HepG2 (cell line): ENCODE results near the gene MCRIP2. TPM values are rescaled to one million over a fixed set of nuclear protein-coding genes. Genes with fewer than 3 reads are reported as not detected.
A peak's percentile ranks its signal among the peaks of the same experiment; 100 is the strongest.

ENCODE experiments used
- ATAC-seq: fragments of 200-7000 bp; cut with Tn5 transposase; 3 replicates; pipeline ENCODE4 v1.9.1; 2020; ENCODE audit warnings: mild to moderate bottlenecking, moderate library complexity
- BruUV-seq: library from RNA; stranded (reverse); fragments of 400-500 nt; replicated peaks from 2 replicates; lab custom pipeline; 2021; lab: Mats Ljungman, UMichigan
- CTCF ChIA-PET: fragments of 300-600 bp; formaldehyde crosslinking; extraction: SDS; loops from one replicate; lab custom pipeline; 2021; ENCODE audit warnings: low total read pairs, inconsistent platforms, low intra/inter-chr PET ratio; lab: Yijun Ruan, JAX
- POLR2A ChIA-PET: fragments of 350-600 bp; sonication (Branson Sonifier 250); formaldehyde crosslinking; loops from one replicate; lab custom pipeline; 2020; ENCODE audit warnings: antibody characterized with exemption, inconsistent platforms; lab: Yijun Ruan, JAX
- DNase-seq: peaks from one replicate; pipeline ENCODE4 v3.0.0-alpha.2; 2015; ENCODE audit warnings: low spot score
- FAIRE-seq: peaks from 3 replicates; lab custom pipeline; 2011; peaks lifted over from hg19 to GRCh38; lab: Jason Lieb, UNC
- H2AFZ ChIP-seq: one replicate; pipeline ENCODE4 v1.6.1; 2011; ENCODE audit warnings: low read length, inconsistent platforms
- H3K27ac ChIP-seq: fragments of 300-600 bp; 3 replicates; pipeline ENCODE4 v1.8.0; 2011; ENCODE audit warnings: mixed run types, mild to moderate bottlenecking, mixed read lengths, low read length, inconsistent platforms; ENCODE audit not compliant: insufficient read depth; ENCODE audit errors: extremely low read length
- H3K27me3 ChIP-seq, 2 experiments: fragments of 200-600 bp in 1 of 2; 2 replicates in 1 of 2; 3 replicates in 1 of 2; pipeline versions ENCODE4 v1.6.0 to v1.8.0; 2011; ENCODE audit warnings: low read length in 2 of 2, mild to moderate bottlenecking in 2 of 2, moderate library complexity in 2 of 2, inconsistent platforms in 1 of 2; ENCODE audit not compliant: insufficient read depth in 2 of 2, control insufficient read depth in 1 of 2
- H3K36me3 ChIP-seq, 2 experiments: fragments of 200-600 bp in 1 of 2; replicated peaks in 1 of 2; 2 replicates in 1 of 2; 3 replicates in 1 of 2; pipeline versions ENCODE4 v1.5.1 to v1.8.0; 2011; ENCODE audit warnings: low read length in 2 of 2, inconsistent platforms in 1 of 2; ENCODE audit not compliant: insufficient read depth in 2 of 2, control insufficient read depth in 1 of 2
- H3K4me1 ChIP-seq: 2 replicates; pipeline ENCODE4 v1.5.1; 2012; ENCODE audit warnings: low read length, inconsistent platforms; ENCODE audit not compliant: insufficient read depth
- H3K4me2 ChIP-seq: 2 replicates; pipeline ENCODE4 v1.6.0; 2011; ENCODE audit warnings: low read depth, low read length, inconsistent platforms
- H3K4me3 ChIP-seq, 3 experiments: fragments of 200-600 bp in 1 of 3; sonication (generic), shearing (Covaris generic) in 1 of 3; replicated peaks in 1 of 3; 2 replicates each; pipeline ENCODE4 v1.5.1; 2011 to 2016; ENCODE audit warnings: low read length in 3 of 3, inconsistent platforms in 2 of 3, low read depth in 2 of 3, mild to moderate bottlenecking in 2 of 3, control low read depth in 1 of 3, mixed read lengths in 1 of 3; ENCODE audit not compliant: insufficient read depth in 1 of 3
- H3K79me2 ChIP-seq: one replicate; pipeline ENCODE4 v1.6.1; 2011; ENCODE audit warnings: low read length, inconsistent platforms; ENCODE audit not compliant: insufficient read depth
- H3K9ac ChIP-seq: 2 replicates; pipeline ENCODE4 v1.6.0; 2011; ENCODE audit warnings: mild to moderate bottlenecking, low read depth, low read length, inconsistent platforms; ENCODE audit not compliant: insufficient read depth
- H3K9me3 ChIP-seq: 2 replicates; pipeline ENCODE4 v1.5.1; 2012; ENCODE audit warnings: mild to moderate bottlenecking, low read length
- H4K20me1 ChIP-seq: 2 replicates; pipeline ENCODE4 v1.6.0; 2011; ENCODE audit warnings: inconsistent platforms, mild to moderate bottlenecking, low read length, moderate library complexity; ENCODE audit not compliant: insufficient read depth
- FIP1L1 ChIP-seq: fragments of 200-400 bp; formaldehyde crosslinking; IDR thresholded peaks from 2 replicates; pipeline ENCODE4 v1.6.1; 2018; ENCODE audit warnings: low read depth, mild to moderate bottlenecking, low read length, moderate library complexity, borderline replicate concordance; ENCODE audit not compliant: insufficient read depth
- NFYC ChIP-seq: IDR thresholded peaks from 2 replicates; pipeline ENCODE4 v1.6.1; 2016; ENCODE audit warnings: missing genetic modification reagents, missing compliant biosample characterization
- NR1H2 ChIP-seq: sonication (generic); formaldehyde crosslinking; IDR thresholded peaks from 2 replicates; pipeline ENCODE4 v1.8.1; 2022; ENCODE audit warnings: low read depth, missing genetic modification reagents, borderline replicate concordance
- RFX1 ChIP-seq: fragments of 450-650 bp; IDR thresholded peaks from 2 replicates; pipeline ENCODE4 v1.6.1; 2017
- SMYD3 ChIP-seq: sonication (generic); formaldehyde crosslinking; IDR thresholded peaks from 2 replicates; pipeline ENCODE4 v1.8.1; 2023; ENCODE audit warnings: mild to moderate bottlenecking, missing genetic modification reagents
- ZNF160 ChIP-seq: sonication (generic); formaldehyde crosslinking; IDR thresholded peaks from 2 replicates; pipeline ENCODE4 v1.8.0; 2022; ENCODE audit warnings: mild to moderate bottlenecking, inconsistent platforms, missing genetic modification reagents
- WGBS: methylation state at CpG from one replicate; pipeline ENCODE4 v1.1.6; 2017; ENCODE audit warnings: low lambda C conversion rate; 5-methylcytosine and 5-hydroxymethylcytosine counted together
- in situ Hi-C: cut with HindIII; loops from 2 replicates; pipeline ENCODE4 v1.10.0; 2017; ENCODE audit warnings: low pct_unique_long_range_greater_than_20kb; ENCODE audit not compliant: extremely low pct_ligation_motif_present
- intact Hi-C: fragments of 100-400 bp; cut with micrococcal nuclease; formaldehyde crosslinking; loops from one replicate; pipeline ENCODE4 v1.10.0; 2022; ENCODE audit not compliant: unreplicated experiment
- polyA plus RNA-seq, 8 experiments: library from polyadenylated mRNA; depleted of rRNA in 3 of 8; stranded (reverse) in 7 of 8; unstranded in 1 of 8; fragments of >200 nt; fragmentation: Illumina TruSeq in 4 of 8; extraction: Trizol in 4 of 8; gene quantifications; 2 replicates each; pipeline versions ENCODE4 v1.2.1 to v1.2.3, GENCODE V29; 2011 to 2016; ENCODE audit warnings: low read depth in 4 of 8, missing spikeins in 1 of 8, mixed read lengths in 1 of 8; ENCODE audit not compliant: insufficient read depth in 1 of 8
- total RNA-seq, 5 experiments: library from RNA; depleted of rRNA; stranded (reverse); fragments of >200 nt; fragmentation: Illumina TruSeq; extraction: Trizol; gene quantifications; 2 replicates each; pipeline ENCODE4 v1.2.3, GENCODE V29; 2016; ENCODE audit warnings: low read depth in 1 of 5
- TF ChIP-seq, protein P1 (sequence below): IDR thresholded peaks from 2 replicates; pipeline ENCODE4 v1.6.1; 2016; ENCODE audit warnings: low read depth, borderline replicate concordance
- TF ChIP-seq, protein P2 (sequence below), 2 experiments: IDR thresholded peaks; 2 replicates each; pipeline ENCODE4 v1.6.1; 2011 to 2012; ENCODE audit warnings: low read length in 2 of 2, borderline replicate concordance in 1 of 2, low read depth in 1 of 2, mild to moderate bottlenecking in 1 of 2, moderate library complexity in 1 of 2

MCRIP2 gene
- total and polyA plus RNA-seq, 2 of the 13 experiments (the other 11 are each of a cell fraction or from before 2014, with no cell fraction given), result 39.6 to 76.7 TPM

DNA sequence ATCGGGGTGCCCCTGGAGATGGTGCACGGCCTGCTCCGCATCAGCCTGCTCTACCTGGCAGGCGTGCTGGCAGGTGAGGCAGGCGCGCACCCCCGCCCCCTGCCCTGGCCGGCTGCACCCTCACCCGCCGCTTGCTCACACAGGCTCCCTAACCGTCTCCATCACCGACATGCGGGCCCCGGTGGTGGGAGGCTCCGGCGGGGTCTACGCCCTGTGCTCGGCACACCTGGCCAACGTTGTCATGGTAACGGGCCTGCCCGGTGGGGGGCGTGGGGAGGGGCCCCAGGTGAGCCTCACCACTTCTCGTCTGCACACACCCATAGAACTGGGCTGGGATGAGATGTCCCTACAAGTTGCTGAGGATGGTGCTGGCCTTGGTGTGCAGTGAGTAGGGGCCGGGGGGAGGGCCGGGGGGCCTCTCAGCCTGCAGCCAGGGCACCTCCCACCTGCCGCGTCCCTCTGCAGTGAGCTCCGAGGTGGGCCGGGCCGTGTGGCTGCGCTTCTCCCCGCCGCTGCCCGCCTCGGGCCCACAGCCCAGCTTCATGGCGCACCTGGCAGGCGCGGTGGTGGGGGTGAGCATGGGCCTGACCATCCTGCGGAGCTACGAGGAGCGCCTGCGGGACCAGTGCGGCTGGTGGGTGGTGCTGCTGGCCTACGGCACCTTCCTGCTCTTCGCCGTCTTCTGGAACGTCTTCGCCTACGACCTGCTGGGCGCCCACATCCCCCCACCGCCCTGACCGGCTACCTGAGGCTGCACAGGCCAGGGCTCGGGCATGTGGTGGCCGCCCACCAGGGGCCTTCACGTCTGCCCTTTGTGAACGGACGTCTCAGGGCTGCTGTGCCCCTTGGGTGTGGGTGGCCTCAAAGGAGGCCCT is 35.9 kb downstream of the MCRIP2 start:
- intact Hi-C loops (no loop called here), in situ Hi-C loops (no loop called here)
- POLR2A ChIA-PET, result interaction anchor here (4.4 kb wide), 1 partner anchor 12 kb away, joined by 34 read pairs; the partner anchor contains the start of gene WDR24

More for the DNA sequence above, 35.9 kb downstream of the MCRIP2 start:
- H3K4me3 ChIP-seq, result no peak overlapping the region
- H2AFZ ChIP-seq, result no peak overlapping the region
- CTCF ChIA-PET, result no interaction called here
- H3K4me1 ChIP-seq, result peaks cover 48% of the 10 kb centered on the region
- no peaks in the 10 kb centered on the region for H3K9me3 ChIP-seq
- no peak for ATAC-seq
- H3K4me2 ChIP-seq, result no peak overlapping the region
- peaks cover 12 to 24% of the 10 kb centered on the region in 2 experiments; a peak in 4 of 5 replicates for H3K36me3 ChIP-seq
- 94% methylated on average over 39 of the region's 57 CpGs for WGBS
- peaks cover 16% of the 10 kb centered on the region for H3K79me2 ChIP-seq
- no TSS peak for BruUV-seq
- H3K9ac ChIP-seq, result no peak overlapping the region
- FAIRE-seq, result no peak
- TF ChIP-seq SMYD3 (CRISPR knock-in tag) (no peak), FIP1L1 (no peak), ZNF160 (CRISPR knock-in tag) (no peak), RFX1 (peak; percentile 52; the same call in 1 of the 2 replicates), NR1H2 (CRISPR knock-in tag) (no peak), NFYC (CRISPR knock-in tag) (no peak)
- TF ChIP-seq, protein P1, sequence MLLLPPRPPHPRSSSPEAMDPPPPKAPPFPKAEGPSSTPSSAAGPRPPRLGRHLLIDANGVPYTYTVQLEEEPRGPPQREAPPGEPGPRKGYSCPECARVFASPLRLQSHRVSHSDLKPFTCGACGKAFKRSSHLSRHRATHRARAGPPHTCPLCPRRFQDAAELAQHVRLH (CRISPR knock-in tag), result no peak
- TF ChIP-seq, protein P2, sequence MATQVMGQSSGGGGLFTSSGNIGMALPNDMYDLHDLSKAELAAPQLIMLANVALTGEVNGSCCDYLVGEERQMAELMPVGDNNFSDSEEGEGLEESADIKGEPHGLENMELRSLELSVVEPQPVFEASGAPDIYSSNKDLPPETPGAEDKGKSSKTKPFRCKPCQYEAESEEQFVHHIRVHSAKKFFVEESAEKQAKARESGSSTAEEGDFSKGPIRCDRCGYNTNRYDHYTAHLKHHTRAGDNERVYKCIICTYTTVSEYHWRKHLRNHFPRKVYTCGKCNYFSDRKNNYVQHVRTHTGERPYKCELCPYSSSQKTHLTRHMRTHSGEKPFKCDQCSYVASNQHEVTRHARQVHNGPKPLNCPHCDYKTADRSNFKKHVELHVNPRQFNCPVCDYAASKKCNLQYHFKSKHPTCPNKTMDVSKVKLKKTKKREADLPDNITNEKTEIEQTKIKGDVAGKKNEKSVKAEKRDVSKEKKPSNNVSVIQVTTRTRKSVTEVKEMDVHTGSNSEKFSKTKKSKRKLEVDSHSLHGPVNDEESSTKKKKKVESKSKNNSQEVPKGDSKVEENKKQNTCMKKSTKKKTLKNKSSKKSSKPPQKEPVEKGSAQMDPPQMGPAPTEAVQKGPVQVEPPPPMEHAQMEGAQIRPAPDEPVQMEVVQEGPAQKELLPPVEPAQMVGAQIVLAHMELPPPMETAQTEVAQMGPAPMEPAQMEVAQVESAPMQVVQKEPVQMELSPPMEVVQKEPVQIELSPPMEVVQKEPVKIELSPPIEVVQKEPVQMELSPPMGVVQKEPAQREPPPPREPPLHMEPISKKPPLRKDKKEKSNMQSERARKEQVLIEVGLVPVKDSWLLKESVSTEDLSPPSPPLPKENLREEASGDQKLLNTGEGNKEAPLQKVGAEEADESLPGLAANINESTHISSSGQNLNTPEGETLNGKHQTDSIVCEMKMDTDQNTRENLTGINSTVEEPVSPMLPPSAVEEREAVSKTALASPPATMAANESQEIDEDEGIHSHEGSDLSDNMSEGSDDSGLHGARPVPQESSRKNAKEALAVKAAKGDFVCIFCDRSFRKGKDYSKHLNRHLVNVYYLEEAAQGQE (IDR thresholded peaks at IDR 0.05; ENCODE audit: borderline replicate concordance in 1 of 2, low read depth in 1 of 2, low read length in 2 of 2), result no peak
- H4K20me1 ChIP-seq, result 0 out of 2 replicates have a peak, but pooled peaks cover 3% of the 10 kb centered on the region
- no peak for DNase-seq
- no peak overlapping the region for H3K27ac ChIP-seq
- no peaks in the 10 kb centered on the region; a peak in 1 of 5 replicates for H3K27me3 ChIP-seq
